ENCODE measurements around the gene NENF. TPM values are rescaled to one million over a fixed set of nuclear protein-coding genes. Genes with fewer than 3 reads are reported as not detected.
"Not testable (repeated sequence)": the region's sequence is repeated elsewhere in the genome, so short reads cannot be mapped to it uniquely, and the experiment has no call there.

Gene NENF
- polyA plus RNA-seq, 1 donor from 2014 or later = 35.7 TPM

- Mint-ChIP-seq H3K36me3 (no peaks in the 10 kb centered on the region), H3K4me3 (no peak overlapping the region), H3K4me1 (peaks cover 5 to 6% (median 6%) of the 10 kb centered on the region in 3 donors), H3K9me3 (no peaks in the 10 kb centered on the region), H3K27ac (peak overlapping the region in 1 of 3 donors; percentile 15), H3K27me3 (peaks cover 8% of the 10 kb centered on the region)
Measured at GRCh38 chr1:212477680-212478466, 45.2 kb downstream of the NENF start.

DNA sequence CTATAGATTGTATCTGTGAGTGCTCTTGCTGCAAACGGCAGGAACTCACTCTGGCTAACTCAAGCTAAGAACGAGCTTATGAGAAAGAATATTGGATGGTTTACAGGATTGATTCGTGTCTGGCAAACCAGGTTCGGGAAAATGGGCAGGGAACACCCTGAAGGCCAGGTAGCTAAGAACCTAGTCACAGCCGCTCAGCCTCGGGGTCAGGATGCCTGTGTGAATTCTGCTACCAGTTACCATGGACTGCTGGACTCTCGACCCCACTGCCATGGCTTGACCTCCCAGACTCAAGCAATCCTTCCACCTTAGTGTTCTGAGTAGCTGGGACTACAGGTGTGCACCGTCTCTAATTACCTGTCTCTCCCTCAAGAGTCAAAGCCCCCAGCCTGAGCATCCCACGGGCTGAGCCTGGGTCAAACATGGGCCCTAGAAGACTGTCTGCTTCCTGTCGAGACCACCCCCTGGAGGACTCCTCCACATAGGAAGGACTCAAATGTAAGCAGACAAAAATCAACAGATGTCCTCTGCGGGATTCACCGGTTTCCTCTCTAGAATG, 45.8 kb downstream of the NENF start:
- peaks cover 5 to 6% (median 6%) of the 10 kb centered on the region in 3 donors for H3K4me1 Mint-ChIP-seq
- peaks cover 8% of the 10 kb centered on the region for H3K27me3 Mint-ChIP-seq
- H3K36me3 Mint-ChIP-seq = no peaks in the 10 kb centered on the region
- no peaks in the 10 kb centered on the region for H3K9me3 Mint-ChIP-seq
- H3K4me3 Mint-ChIP-seq = no peak overlapping the region
- H3K27ac Mint-ChIP-seq = no peak overlapping the region

DNA sequence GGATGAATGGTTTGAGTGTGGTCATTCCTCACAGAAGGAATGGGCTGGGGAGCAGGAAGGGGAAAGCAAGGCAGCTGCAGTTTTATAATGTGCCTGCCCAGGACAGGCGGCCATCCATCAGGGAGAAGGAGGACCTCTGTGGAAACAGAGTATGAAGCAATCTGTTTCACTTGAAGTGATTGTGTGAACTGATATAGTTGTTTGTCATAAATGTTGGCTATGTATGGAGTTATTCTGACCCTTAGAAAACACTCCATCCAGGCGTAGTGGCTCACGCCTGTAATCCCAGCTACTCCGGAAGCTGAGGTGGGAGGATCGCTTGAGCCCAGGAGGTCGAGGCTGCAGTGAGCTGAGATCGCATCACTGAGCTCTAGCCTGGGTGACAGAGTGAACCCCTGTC, 46.5 kb downstream of the NENF start:
- Mint-ChIP-seq H3K4me3 (no peak overlapping the region), H3K27ac (no peak overlapping the region), H3K4me1 (peaks cover 5 to 6% (median 6%) of the 10 kb centered on the region in 3 donors), H3K9me3 (no peaks in the 10 kb centered on the region), H3K36me3 (no peaks in the 10 kb centered on the region), H3K27me3 (peaks cover 8% of the 10 kb centered on the region)

- not testable (repeated sequence) for H3K36me3 Mint-ChIP-seq, H3K27me3 Mint-ChIP-seq, H3K27ac Mint-ChIP-seq, H3K9me3 Mint-ChIP-seq, H3K4me3 Mint-ChIP-seq, H3K4me1 Mint-ChIP-seq
Measured at GRCh38 chr1:212480711-212481437, 48.2 kb downstream of the NENF start.

GRCh38 chr1:212481438-212481767, 48.7 kb downstream of the NENF start:
- no peak overlapping the region for H3K27ac Mint-ChIP-seq
- peaks cover 5 to 6% (median 6%) of the 10 kb centered on the region in 3 donors for H3K4me1 Mint-ChIP-seq
- H3K9me3 Mint-ChIP-seq = no peaks in the 10 kb centered on the region
- H3K36me3 Mint-ChIP-seq = no peaks in the 10 kb centered on the region
- H3K27me3 Mint-ChIP-seq = peaks cover 9% of the 10 kb centered on the region
- no peak overlapping the region for H3K4me3 Mint-ChIP-seq

- Mint-ChIP-seq H3K36me3 (no peaks in the 10 kb centered on the region), H3K4me1 (peaks cover 2% of the 10 kb centered on the region in 3 donors), H3K9me3 (no peaks in the 10 kb centered on the region), H3K27ac (no peak overlapping the region), H3K4me3 (no peak overlapping the region), H3K27me3 (peaks cover 9% of the 10 kb centered on the region)
Measured at GRCh38 chr1:212482006-212482636, 49.4 kb downstream of the NENF start.

DNA sequence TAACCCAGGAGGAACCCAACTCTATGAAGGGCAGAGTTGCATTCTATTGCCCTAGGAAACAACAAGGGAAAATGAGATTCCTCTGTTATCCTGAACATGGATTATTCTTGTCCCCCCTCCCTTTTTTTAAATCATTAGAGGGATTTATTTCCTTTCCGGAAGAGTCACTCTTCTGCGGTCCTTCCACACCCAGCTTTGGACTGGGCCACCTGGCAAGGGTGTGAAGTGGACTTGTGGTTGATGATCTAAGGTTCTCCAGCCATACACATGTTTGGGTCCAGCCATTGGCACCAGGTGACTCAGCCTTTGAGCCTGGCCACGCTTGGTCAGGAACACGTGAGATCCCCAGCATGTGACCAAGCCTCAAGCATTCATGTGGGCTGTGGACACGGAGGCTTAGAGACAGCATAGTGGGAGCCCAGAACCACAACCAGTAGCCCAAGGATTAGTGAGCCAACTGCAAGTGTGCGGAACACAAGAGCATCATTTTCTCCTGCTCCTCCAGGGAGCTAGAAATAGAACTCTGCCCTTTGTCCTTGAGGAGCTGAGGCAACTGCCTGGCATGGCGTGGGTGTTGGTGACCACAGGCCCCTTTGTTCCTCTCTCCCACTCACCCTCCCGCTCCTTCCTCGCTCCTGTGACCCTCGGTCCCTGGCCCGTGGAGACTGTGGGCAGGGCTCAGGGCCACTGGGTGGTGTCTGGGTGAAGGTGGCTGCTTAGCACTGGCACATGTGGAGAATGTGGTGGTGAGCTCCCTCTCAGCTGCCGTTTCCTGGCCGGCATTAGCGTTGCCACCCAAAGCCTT, 50.1 kb downstream of the NENF start:
- no peaks in the 10 kb centered on the region for H3K36me3 Mint-ChIP-seq
- H3K4me3 Mint-ChIP-seq = no peak overlapping the region
- H3K9me3 Mint-ChIP-seq = no peaks in the 10 kb centered on the region
- no peak overlapping the region for H3K27ac Mint-ChIP-seq
- peaks cover 9% of the 10 kb centered on the region for H3K27me3 Mint-ChIP-seq
- no peaks in the 10 kb centered on the region for H3K4me1 Mint-ChIP-seq

DNA sequence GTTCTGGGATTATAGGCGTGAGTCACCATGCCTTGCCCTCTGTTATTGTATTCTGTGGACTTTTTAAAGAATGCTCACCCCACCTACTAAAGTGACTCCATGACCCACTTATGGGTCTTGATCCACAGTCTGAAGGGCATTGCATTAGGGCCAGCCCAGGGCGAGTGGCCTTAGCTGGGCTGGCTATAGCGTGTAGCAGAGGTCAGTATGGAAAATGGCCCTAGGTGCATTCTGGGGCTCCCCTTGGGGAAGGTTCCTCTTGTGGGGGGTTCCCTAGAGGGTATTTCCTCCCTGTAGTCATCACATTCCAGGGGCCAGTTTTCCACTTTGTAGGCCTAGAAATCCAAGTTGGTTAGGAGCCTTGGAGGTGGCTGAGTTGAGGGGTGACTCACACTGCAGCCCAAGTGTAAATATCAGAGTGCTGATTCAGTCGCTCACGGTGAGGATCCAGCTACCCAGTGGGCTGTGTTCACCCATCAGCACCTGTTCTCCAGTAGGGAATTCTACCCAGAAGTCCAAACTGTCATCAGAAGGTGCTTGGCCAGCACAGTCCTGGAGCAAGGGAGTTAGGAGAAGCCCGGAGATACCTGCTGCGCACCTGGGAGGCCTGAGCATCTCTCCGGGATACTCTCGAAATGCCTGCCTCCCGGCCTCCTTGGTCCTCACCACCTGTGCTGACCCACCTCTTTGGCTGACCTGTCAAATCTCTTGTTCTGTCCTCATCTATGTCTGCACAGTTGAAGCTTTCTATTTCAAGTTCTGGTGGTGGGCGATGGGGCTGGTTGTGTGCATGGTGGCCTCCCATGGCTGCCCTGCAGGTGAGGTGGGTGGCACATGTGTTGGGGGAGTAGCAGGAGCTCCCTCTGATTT, 52.2 kb downstream of the NENF start:
- Mint-ChIP-seq H3K27me3 (peaks cover 4% of the 10 kb centered on the region), H3K36me3 (no peaks in the 10 kb centered on the region), H3K27ac (no peak overlapping the region), H3K9me3 (no peaks in the 10 kb centered on the region), H3K4me1 (no peaks in the 10 kb centered on the region), H3K4me3 (no peak overlapping the region)

DNA sequence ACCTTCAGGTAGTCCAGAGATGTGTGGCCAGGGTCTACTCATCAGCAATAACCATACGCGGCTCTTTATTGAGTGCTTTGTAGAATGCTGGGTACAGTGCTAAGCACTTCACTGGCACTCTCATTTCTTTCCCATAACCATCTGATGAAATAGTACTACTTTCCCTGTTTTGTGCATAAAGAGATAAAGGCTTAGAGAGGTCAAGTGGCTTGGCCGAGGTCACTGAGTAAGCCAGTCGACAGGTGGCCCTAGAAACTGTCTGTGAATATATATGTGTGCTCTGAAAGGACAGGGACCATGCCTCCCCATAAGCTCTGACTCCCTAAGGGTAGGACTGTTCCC, 52.8 kb downstream of the NENF start:
- Mint-ChIP-seq H3K4me1 (no peaks in the 10 kb centered on the region), H3K36me3 (no peaks in the 10 kb centered on the region), H3K27me3 (peaks cover 4% of the 10 kb centered on the region), H3K4me3 (no peak overlapping the region), H3K9me3 (no peaks in the 10 kb centered on the region), H3K27ac (no peak overlapping the region)

DNA sequence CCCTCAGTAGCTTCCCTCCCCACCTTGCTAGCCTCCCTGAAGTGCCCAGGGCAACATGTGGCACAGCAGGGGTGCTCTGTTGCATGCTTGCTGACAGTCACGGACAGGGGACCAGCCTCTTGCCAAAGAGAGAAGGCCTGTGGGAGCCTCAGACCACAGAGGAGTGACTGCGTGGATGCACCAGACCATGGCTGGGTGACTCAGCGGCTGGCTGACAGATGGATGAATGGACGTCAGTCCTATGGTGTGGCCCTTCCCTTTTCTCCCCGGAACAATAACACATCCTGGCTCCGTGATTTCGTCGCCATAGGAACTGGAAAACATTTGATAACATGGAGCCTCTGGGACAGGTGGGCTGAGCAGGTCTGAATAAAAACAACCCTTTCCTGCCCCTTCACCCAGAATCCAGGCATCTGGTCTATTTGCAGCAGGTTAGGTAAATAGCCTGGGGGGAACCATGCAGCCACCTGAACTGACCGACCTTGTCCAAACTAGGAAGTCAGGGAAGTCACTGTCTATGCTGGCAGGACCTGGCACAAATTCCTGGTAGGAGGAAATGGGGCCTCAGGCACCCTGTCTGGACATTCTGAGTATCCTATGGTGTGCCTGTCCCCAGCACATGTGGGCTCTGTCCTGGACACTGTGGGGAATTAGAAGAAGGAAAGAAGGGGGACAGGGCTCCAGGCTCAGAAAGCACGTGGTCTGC, 53.3 kb downstream of the NENF start:
- Mint-ChIP-seq H3K9me3 (no peaks in the 10 kb centered on the region), H3K36me3 (no peaks in the 10 kb centered on the region), H3K27ac (no peak overlapping the region), H3K27me3 (peaks cover 4% of the 10 kb centered on the region), H3K4me1 (no peaks in the 10 kb centered on the region), H3K4me3 (no peak overlapping the region)

- H3K4me1 Mint-ChIP-seq = peaks cover 0 to under 1% (median 0%) of the 10 kb centered on the region in 3 donors
- H3K27ac Mint-ChIP-seq = no peak overlapping the region
- H3K4me3 Mint-ChIP-seq = no peak overlapping the region
- H3K36me3 Mint-ChIP-seq = peaks cover under 1% of the 10 kb centered on the region
- no peaks in the 10 kb centered on the region for H3K9me3 Mint-ChIP-seq
- H3K27me3 Mint-ChIP-seq = peaks cover 4% of the 10 kb centered on the region
Measured at GRCh38 chr1:212486619-212486975, 53.9 kb downstream of the NENF start.

- no peaks in the 10 kb centered on the region for H3K9me3 Mint-ChIP-seq
- H3K4me1 Mint-ChIP-seq = peaks cover 0 to 1% (median 0%) of the 10 kb centered on the region in 3 donors
- H3K4me3 Mint-ChIP-seq = no peak overlapping the region
- H3K27me3 Mint-ChIP-seq = peaks cover 3% of the 10 kb centered on the region
- peaks cover 3% of the 10 kb centered on the region for H3K36me3 Mint-ChIP-seq
- no peak overlapping the region for H3K27ac Mint-ChIP-seq
Measured at GRCh38 chr1:212487286-212487685, 54.6 kb downstream of the NENF start.

- Mint-ChIP-seq H3K4me1 (peaks cover 0 to 1% (median 0%) of the 10 kb centered on the region in 3 donors), H3K27me3 (peaks cover 3% of the 10 kb centered on the region), H3K27ac (peak overlapping the region in 1 of 3 donors; percentile 68), H3K9me3 (no peaks in the 10 kb centered on the region), H3K4me3 (peak overlapping the region in 1 of 4 donors; percentile 51), H3K36me3 (peaks cover 3% of the 10 kb centered on the region)
Measured at GRCh38 chr1:212487774-212488435, 55.2 kb downstream of the NENF start.

Data from IgD-negative memory B cell (primary cell).